ENCODE data around the gene RPS25.
A peak's percentile ranks its signal among the peaks of the same experiment; 100 is the strongest.
"Not testable (repeated sequence)": the region's sequence is repeated elsewhere in the genome, so short reads cannot be mapped to it uniquely, and the experiment has no call there.

RPS25 gene

DNA sequence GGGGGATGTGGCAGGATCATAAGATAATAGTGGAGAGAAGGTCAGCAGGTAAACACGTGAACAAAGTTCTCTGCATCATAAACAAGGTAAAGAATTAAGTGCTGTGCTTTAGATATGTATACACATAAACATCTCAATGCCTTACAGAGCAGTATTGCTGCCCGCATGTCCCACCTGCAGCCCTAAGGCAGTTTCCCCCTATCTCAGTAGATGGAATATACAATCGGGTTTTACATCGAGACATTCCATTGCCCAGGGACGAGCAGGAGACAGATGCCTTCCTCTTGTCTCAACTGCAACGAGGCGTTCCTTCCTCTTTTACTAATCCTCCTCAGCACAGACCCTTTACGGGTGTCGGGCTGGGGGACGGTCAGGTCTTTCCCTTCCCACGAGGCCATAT, 21.3 kb upstream of the RPS25 start:
- not testable (repeated sequence) for DNase-seq (ENCODE audit: low read depth)

DNA sequence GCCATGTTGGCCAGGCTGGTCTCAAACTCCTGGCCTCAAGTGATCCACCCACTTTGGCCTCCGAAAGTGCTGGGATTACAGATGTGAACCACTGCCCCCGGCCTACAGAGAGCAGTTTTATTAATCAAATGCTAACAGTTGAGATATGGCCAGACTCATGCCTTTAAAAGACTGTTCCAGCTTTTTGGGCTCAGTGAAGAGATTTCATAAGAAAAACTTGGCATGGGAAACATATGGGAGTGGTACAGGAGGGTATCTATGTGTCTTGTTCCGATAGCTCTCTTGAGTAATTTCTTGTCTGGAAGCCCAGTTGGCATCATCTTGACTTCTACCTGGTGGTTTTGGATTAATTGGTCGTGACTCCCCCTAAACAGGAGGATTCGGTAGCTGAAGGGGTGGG, 20.7 kb upstream of the RPS25 start:
- DNase-seq (ENCODE audit: low read depth) = no peak

DNA sequence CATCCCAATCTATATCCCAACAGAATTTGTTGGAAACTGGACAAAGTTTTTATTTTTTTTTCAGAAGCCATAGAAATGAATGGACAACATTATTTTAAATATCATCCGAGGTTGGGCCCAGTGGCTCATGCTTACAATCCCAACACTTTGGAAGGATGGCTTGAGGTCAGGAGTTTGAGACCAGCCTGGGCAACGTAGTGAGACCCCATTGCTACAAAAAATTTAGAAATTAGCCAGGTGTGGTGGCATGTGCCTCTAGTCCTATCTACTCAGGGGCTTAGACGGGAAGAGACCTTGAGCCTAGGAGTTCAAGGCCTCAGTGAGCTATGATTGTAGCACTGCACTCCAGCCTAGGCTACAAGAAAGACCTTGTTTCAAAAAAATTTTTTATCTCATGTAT, 16.7 kb upstream of the RPS25 start:
- no peak for DNase-seq (ENCODE audit: low read depth)

DNA sequence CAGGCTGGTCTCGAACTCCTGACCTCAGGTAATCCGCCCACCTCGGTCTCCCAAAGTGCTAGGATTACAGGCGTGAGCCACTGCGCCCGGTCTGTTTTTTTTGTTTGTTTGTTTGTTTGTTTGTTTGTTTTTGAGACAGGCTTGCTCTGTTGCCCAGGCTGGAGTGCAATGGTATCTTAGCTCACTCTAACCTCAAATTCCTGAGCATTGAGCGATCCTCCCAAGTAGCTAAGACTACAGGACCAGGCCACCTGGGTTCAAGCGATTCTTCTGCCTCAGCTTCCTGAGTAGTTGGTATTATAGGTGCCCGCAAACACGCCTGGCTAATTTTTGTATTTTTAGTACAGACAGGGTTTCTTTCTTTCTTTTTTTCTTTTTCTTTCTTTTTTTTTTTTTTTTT, 15.3 kb upstream of the RPS25 start:
- DNase-seq (ENCODE audit: low read depth) = not testable (repeated sequence)

DNA sequence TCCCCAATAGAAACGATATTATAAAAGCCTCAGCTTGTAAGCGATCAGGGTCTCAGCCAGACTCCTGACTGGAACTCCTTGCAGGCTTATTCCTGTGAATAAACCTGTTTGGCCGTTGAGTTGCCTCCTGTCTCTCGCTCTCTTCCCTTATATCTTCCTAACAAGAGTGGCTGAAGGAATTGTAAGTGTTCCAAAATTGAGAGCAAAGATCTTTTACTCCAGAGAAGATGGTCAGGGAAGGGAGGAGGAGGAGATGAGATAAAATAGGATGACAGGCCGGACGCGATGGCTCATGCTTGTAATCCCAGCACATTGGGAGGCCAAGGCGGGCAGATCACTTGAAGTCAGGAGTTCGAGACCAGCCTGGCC, 13.8 kb upstream of the RPS25 start:
- no peak for DNase-seq (ENCODE audit: low read depth)

DNA sequence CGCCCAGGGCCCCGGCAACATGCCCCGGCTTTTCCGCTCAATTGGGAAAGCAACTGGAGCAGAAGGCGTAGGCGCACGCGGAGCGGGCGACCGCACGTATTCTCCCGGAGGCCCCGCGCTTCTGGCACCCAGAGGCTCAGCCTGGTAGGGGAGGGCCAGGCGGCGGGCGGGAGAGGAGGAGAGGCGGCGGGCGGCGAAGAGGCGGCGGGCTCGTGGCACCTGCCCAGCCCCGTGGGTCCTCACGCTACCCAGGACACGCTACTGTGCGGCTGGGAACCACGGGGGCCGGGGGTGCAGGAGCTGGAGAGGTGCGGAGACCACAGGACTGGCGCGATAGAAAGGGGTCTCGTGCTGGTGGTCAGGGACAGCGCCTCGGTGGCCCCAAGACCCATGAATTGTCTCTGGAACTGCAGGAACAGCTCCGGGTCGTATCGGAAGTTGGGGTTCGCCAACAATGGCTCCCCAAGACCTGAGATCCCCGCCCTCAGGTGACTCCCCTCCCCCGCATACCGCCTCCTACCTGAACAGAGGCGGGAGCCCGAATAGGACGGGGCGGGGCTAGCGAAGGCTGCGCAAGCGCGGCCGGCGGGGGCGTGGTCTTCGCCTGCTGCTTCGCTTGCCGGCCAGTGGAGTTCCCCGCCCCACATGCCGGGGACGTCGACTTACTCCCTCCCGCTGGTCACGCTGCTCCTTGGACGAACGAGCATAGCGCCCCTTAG, 12.3 kb upstream of the RPS25 start, which contains the start of gene SLC37A4:
Gene SLC37A4, minus strand, starts transcription at position 549 of the 719 bp plus-strand sequence.
- peak; percentile 98 for DNase-seq (ENCODE audit: low read depth)

DNA sequence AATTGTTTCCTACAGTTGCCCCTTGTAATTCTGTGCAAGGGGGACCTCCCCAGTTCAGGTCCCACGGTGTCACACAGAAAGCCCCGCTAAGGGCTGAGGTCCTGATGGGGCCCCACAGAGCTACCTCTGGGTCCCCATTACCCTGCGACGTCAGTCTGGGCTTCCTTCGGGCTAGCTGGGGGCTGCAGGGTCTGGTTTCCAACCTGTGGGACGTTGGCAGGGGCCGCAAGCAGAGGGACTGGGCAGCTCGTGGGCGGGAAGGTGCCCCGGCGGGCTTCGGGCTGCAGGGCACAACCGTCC, 11.8 kb upstream of the RPS25 start:
- no peak for DNase-seq (ENCODE audit: low read depth)

DNA sequence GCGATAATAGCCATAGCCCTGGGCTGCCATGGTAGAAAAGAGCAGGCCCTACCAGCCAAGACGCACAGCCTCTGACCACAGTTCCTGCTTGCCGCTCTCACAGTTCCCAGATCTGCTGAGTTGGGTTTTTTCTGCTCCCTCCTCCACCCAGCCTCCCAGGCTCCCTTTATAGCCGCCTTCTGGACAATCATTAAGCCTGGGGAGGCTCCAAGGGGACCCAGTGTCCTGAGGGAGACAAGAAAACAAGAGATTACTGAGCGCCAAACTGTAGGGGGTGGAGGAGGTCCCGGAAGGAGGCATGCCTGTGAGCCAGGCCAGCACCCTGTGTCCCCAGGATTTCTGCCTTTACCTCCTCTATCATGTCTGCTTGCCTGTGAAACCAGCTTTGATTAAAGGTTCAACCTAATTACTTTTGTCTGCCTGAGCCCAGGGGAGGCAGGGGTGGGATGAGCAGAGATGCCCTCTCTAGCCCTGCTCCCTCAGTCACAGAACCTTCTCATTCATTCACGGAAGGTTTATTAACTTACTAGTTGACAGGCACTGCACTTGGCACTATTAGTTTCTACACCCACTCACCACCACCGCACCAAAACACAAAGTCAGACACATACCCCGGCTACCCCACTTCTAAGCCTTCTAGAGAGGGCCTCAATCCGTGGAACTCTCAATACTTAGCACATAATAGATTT, 11.3 kb upstream of the RPS25 start:
- no peak for DNase-seq (ENCODE audit: low read depth)

DNA sequence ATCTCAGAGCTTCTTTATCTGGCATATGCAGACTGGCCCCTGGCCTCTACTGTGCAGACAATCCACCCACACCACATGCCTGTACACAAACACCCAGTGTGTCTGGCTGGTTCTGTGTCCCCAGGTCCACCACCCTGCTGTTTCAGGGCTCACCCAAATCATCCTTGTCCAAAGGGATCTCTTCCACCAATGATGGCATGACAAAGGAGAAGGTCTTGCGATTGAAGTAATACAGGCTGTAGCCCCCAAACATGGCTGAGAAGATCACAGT, 10.9 kb upstream of the RPS25 start:
- no peak for DNase-seq (ENCODE audit: low read depth)

DNA sequence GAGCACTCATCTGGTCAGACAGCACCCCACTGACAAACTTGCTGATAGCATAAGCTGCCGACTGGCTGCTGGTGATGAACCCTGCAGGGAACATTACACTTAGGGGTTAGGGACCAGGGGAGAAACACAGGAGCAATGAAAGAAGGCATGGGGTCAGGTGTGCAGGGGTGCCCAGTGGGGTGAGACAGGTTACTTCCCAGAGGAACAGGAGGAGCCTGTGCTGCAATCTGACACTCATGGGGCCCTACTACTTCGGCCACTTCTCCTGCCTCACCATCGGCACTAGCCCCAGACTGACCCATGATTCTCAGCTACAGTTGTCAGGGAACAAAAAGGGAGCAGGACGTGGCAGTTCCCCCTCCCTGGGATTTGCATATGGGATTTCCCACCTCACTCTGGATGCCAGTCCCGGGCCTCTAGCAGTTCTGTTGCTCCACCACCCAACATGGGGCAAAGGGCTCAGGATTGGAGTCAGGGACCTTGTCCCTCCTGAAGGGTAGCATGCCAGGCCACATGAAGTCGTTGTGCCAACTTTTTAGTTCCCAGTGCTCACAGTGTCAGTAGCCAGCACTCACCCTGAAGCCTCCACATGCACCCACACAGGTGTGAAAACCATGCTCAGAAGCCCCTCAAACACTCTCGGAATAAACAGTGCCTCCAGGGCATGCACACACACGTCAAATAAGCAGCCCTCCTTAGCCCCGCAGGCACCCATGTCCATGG, 10.4 kb upstream of the RPS25 start:
- no peak for DNase-seq (ENCODE audit: low read depth)

DNA sequence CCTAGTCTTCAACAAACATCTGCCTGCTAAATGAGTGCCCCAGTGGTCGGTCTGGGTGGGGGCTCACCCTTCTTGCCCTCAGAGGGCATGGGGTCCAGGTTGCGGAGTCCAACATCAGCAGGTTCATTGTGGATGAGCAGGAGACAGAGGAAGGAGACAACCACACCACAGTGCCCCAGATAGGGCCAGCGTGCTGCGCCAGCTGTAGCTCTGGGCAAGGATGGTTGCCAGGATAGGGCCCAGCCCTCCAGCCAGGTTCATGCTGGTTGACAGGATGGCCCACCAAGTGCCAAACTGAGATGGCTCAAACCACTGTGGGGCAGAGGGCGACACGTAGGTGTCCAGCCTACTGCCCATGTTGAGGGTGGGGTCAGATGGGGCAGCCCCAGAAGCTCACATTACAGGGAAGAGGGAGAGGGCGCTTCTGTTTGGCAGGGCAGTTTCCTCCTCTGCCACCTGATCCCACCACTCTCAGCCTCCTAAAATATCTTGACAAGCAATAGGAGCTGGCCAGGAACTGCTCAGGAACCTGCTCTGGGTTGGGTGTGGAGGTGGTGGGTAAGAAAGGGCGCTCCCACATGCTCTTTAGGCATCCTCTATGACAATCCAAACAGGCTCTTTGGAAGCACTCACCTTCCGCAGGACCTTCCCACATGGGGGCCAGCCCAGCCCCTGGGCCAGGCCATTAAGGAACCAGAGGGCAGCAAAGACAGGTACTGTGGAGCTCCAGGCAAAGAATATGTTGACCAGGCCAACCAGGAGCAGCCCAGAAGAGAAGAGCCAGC, 9.6 kb upstream of the RPS25 start:
- DNase-seq (ENCODE audit: low read depth) = no peak

DNA sequence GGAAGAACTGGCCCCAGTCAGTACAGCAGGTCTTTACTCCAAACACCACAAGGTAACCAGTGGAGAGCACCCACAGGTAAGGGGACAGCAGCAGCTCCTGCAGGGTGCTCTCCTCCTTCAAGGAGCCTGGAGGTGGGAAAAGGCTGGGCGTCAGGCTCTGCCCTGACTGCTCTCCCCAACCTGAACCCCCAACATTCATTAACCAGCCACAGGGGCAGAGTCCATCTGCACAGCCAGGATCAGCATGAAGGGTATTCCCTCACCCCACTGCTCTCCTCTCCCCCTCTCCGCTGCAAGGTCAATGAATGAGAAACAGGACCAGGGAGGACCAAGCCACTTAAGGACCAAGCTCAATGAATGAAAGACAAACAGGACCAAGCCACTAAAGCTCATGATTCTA, 8.8 kb upstream of the RPS25 start:
- no peak for DNase-seq (ENCODE audit: low read depth)

DNA sequence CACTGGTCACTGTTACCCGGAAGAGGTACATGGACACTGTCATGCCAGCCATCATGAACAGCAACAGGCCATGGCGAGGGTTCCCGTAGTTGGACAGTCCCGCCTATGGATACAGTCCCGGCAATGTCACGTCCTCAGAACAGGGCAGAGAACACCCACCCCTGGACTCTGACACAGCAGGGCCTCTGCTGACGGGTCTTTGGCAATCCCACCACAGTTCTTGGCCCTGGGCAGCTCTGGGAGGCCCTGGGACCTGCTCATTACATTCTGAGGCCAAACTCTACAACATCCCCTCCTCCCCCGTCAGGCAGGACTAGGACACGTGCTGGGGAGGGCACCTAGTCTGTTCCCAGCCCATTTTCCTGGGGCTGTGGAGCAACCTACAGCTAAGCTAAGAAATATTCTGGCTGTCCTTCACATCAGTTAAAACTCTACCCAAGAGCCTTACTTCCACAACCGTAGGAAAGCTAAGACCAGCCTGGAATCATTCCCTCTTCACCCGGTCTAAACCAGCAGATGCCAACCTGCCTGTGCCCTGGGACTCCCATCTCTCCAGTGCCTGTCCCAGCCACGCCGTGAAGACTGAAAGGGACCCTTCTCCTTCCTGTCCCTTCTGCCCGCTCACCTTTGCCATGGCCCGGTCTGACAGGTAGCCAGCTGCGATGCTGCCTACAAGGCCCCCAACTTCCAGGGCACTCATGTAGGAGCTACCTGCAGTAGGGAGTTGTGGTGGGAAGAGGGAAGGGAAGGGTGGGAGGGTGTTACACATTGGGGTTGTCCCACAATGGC, 8.0 kb upstream of the RPS25 start:
- DNase-seq (ENCODE audit: low read depth) = no peak

DNA sequence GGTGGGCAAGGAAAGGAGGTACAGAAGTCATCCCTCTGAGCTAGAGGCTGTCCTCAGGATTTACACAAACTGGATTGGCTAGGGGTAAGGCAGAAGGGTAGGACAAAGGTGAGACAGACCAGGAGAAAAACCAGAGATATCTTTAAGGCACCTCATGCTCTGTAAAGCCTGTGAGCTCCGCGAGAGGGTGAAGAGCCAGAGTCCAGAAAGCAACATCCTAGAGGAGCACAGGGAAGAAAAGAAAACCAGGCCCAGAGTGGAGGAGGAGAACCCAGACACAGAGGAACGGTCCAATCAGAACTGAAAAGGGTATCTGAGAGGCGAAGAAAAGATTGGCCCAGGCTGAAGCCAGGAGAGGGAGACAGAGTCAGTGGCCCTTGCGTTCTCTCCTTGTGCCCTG, 7.4 kb upstream of the RPS25 start:
- DNase-seq (ENCODE audit: low read depth) = no peak

DNA sequence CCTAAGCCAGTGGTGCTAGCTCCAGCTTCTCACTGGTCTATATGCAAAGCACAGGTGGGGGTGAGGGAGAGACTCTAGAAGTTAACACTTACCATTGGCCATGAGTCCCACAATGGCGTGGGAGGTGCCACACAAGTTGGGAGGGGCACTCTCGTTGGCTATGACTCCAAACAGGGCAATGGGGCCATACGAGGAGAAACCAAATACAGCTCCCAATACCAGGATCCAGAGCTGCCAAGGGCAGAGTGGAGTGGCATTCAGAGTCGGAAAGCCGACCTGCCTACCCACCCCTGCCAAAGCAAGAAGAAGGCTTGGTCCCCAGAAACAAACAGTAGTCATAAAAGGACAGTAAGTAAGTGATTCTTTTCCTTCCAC, 6.9 kb upstream of the RPS25 start:
- DNase-seq (ENCODE audit: low read depth) = no peak

DNA sequence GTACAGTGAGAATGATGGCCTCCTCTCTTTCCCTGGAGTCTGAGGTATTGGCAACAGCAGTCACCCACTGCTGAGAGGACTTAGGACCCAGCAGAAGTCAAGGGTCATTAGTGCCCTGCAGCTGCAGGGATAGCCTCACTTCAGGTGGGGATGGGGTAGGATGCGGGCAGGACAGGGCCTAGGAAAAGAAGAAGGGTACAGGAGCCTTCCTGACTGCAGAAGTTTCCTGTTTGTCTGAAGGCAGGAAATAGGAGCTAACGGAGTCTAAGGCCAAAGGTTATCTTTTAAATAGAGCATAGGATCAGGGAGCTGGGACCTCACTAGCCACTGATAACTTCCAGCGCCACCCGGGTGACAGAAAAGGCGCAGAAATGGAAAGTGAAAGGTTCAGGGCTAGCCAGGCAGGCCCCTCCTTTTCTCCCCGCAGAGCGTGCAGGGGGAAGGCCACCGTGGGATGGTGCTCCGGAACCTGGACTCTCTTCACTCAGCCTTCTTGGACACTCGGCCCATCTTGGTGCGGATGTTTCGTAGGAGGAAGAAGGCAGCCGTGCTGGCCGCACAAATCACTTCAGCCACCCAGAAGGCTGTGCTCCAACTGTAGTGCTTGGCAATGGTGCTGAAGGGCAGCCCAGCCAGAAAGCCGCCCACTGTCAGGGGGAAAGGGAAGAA, 6.4 kb upstream of the RPS25 start:
- no peak for DNase-seq (ENCODE audit: low read depth)

DNA sequence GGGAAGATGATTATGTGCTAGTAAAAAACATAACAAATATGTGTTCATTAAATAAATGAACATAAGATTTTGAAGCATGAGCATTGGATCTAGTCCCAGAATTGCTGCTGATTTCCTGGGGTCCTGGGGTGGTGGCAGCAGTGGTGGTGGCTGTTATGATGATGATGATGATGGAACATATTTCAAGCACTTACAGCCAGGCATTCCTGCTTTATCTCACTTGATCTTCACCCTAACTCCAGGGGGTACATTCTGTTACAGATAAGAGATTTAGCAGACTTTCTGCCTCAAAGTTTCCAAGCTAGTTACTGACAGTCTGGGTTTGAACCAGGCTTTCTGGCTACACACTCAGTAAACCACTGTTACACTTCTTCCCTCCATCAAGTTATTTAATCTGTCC, 5.6 kb upstream of the RPS25 start:
- DNase-seq (ENCODE audit: low read depth) = no peak

DNA sequence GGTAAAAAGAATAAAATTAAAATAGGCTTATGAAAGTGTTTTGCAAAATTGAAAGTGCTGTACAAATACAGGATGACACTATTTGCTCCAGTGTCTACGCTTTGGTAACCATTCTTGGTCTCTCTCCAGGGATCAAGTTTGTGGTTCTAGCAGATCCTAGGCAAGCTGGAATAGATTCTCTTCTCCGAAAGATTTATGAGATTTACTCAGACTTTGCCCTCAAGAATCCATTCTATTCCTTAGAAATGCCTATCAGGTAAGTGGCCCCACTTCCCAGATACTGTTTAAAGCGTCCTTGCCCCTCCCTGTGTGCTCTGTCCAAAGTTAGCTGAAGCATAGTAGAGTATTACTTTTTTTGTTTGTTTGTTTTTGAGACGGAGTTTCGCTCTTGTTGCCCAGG, 3.5 kb upstream of the RPS25 start:
- no peak for DNase-seq (ENCODE audit: low read depth)

DNA sequence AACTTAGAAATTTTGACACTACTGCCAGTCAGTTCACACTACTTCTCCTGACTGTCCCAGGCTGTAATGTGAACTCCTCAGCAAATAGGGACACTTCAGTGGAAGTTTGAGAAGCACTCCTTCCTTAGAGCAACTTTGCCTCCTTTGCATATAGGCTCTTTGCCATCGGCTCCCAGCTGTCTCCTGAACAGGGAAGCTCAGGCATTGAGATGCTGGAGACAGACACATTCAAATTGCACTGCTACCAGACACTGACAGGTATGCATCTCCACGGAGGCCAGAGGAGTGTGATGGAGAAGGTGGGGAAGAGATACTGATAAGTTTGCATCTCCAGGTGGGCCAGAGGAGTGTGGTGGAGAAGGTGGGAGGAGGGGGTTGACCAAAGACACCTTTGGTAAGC, 1.9 kb upstream of the RPS25 start:
- no peak for DNase-seq (ENCODE audit: low read depth)

DNA sequence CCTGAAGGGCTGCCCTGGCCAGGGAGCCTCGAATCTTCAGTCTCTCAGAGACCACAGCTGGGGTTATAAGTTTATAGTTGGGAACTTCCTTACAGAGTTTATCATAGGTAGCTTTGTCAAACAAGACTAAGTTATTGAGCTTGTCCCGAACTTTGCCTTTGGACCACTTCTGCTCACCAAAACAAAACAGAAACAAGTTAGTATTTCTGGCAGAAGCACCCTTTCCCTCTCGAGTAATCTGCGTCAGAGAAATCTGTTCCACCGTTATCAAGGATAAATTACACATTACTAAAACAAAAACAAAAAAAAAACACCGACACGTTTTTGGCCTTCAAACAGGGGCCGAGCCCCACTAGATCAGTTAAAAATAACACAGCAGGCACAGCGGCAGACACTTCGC, 766 bp downstream of the RPS25 start:
- DNase-seq (ENCODE audit: low read depth) = not testable (repeated sequence)

DNA sequence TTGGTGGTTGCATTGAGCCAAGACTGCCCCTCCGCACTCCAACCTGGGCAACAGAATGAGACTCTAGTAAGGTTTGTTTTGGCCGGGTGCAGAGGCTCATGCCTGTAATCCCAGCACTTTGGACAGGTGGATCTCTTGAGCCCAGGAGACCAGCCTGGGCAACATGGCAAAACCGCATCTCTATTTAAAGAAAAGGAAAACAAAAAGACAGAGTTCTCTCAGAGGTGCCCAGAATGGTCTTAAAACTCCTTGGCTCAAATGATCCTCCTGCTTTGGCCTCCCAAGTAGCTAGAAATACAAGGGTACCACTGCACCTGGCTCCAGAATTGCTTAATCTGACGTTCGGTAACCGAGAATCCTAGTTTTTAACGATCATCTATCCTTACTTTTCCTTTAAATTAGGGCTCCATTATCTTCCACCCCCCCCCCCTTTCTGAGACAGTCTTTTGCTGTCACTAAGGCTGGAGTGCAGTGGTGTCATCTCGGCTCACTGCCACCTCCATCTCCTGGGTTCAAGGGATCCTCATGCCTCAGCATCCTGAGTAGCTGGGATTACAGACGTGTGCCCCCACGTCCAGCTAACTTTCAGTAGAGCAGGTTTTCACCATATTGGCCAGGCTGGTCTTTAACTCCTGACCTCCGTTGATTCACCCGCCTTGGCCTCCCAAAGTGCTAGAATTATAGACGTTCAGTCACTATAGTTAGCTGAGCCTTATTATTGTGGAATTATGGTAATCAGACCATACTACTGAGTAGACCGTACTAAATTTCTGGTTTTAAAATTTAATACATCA, 1.7 kb downstream of the RPS25 start:
- DNase-seq (ENCODE audit: low read depth) = no peak

All from activated gamma-delta T cell treated with anti-CD3 and anti-CD28 coated beads, Interleukin-2, amount 50 U/mL, for 16 hours (primary cell).